IMR-90 (cell line): ENCODE data around the gene LTO1. TPM values are rescaled to one million over a fixed set of nuclear protein-coding genes. Genes with fewer than 3 reads are reported as not detected.
A peak's percentile ranks its signal among the peaks of the same experiment; 100 is the strongest.
"Not testable (repeated sequence)": the region's sequence is repeated elsewhere in the genome, so short reads cannot be mapped to it uniquely, and the experiment has no call there.

Source experiments
- ATAC-seq: fragments of 200-7000 bp; cut with Tn5 transposase; 2 replicates; pipeline ENCODE4 v1.9.1; 2020; ENCODE audit warnings: low read depth, mild to moderate bottlenecking, moderate library complexity
- BruUV-seq: library from RNA; stranded (reverse); fragments of 400-500 nt; replicated peaks from 2 replicates; lab custom pipeline; 2021; lab: Mats Ljungman, UMichigan
- CTCF ChIA-PET: fragments of 300-600 bp; formaldehyde crosslinking; extraction: SDS; loops from one replicate; lab custom pipeline; 2021; ENCODE audit warnings: antibody characterized with exemption; lab: Yijun Ruan, JAX
- POLR2A ChIA-PET: fragments of 300-600 bp; sonication (Branson Sonifier 250); formaldehyde crosslinking; loops from one replicate; lab custom pipeline; 2022; ENCODE audit warnings: antibody characterized with exemption; ENCODE audit not compliant: unreplicated experiment; lab: Charles Lee
- DNase-seq: peaks from one replicate; pipeline ENCODE4 v3.0.0; 2013
- H2AFZ ChIP-seq: replicated peaks from 2 replicates; pipeline ENCODE3; 2013; ENCODE audit warnings: low read length, mild to moderate bottlenecking; ENCODE audit not compliant: poor library complexity
- H2AK5ac ChIP-seq: 2 replicates; pipeline ENCODE4 v1.6.1; 2013; ENCODE audit warnings: low read depth, low read length, inconsistent platforms
- H2AK9ac ChIP-seq: replicated peaks from 2 replicates; pipeline ENCODE3; 2013; ENCODE audit warnings: mild to moderate bottlenecking, low read depth, low read length, moderate library complexity; ENCODE audit not compliant: poor library complexity
- H2BK120ac ChIP-seq: 2 replicates; pipeline ENCODE4 v1.6.1; 2013; ENCODE audit warnings: low read depth, low read length, inconsistent platforms
- H2BK15ac ChIP-seq: 3 replicates; pipeline ENCODE4 v1.6.1; 2013; ENCODE audit warnings: low read depth, low read length, inconsistent platforms
- H2BK20ac ChIP-seq: 2 replicates; pipeline ENCODE4 v1.6.1; 2013; ENCODE audit warnings: low read depth, mild to moderate bottlenecking, inconsistent platforms, low read length, moderate library complexity
- H2BK5ac ChIP-seq: 2 replicates; pipeline ENCODE4 v1.6.1; 2013; ENCODE audit warnings: mild to moderate bottlenecking, low read depth, low read length, inconsistent platforms; ENCODE audit not compliant: poor library complexity, severe bottlenecking
- H3K14ac ChIP-seq: replicated peaks from 2 replicates; pipeline ENCODE4 v1.6.1; 2013; ENCODE audit warnings: low read depth, low read length, inconsistent platforms
- H3K18ac ChIP-seq: 2 replicates; pipeline ENCODE4 v1.6.1; 2013; ENCODE audit warnings: low read depth, low read length, control low read depth
- H3K23ac ChIP-seq: 2 replicates; pipeline ENCODE4 v1.6.1; 2013; ENCODE audit warnings: low read depth, low read length, inconsistent platforms
- H3K27ac ChIP-seq: 2 replicates; pipeline ENCODE4 v1.5.1; 2013; ENCODE audit warnings: mild to moderate bottlenecking, control low read depth, low read length; ENCODE audit not compliant: insufficient read depth
- H3K27me3 ChIP-seq: 2 replicates; pipeline ENCODE4 v1.6.1; 2013; ENCODE audit warnings: low read length; ENCODE audit not compliant: control insufficient read depth, insufficient read depth
- H3K36me3 ChIP-seq: 2 replicates; pipeline ENCODE4 v1.6.1; 2013; ENCODE audit warnings: low read length, mixed read lengths; ENCODE audit not compliant: control insufficient read depth, insufficient read depth
- H3K4ac ChIP-seq: 2 replicates; pipeline ENCODE4 v1.6.1; 2013; ENCODE audit warnings: low read depth, low read length, inconsistent platforms
- H3K4me1 ChIP-seq: 2 replicates; pipeline ENCODE4 v1.6.1; 2013; ENCODE audit warnings: low read length, mixed read lengths; ENCODE audit not compliant: control insufficient read depth, insufficient read depth
- H3K4me2 ChIP-seq: 2 replicates; pipeline ENCODE4 v1.6.1; 2013; ENCODE audit warnings: low read depth, mild to moderate bottlenecking, control low read depth, low read length, moderate library complexity
- H3K4me3 ChIP-seq: 2 replicates; pipeline ENCODE4 v1.5.1; 2013; ENCODE audit warnings: low read depth, mild to moderate bottlenecking, control low read depth, low read length, moderate library complexity; ENCODE audit not compliant: insufficient read depth
- H3K56ac ChIP-seq: 2 replicates; pipeline ENCODE4 v1.6.1; 2013; ENCODE audit warnings: low read length, inconsistent platforms; ENCODE audit not compliant: insufficient read depth; ENCODE audit errors: extremely low read depth
- H3K79me1 ChIP-seq, 2 experiments: 2 replicates each; pipeline ENCODE4 v1.6.1; 2013; ENCODE audit warnings: low read length in 2 of 2, inconsistent platforms in 1 of 2, low read depth in 1 of 2
- H3K9ac ChIP-seq: 2 replicates; pipeline ENCODE4 v1.6.1; 2013; ENCODE audit warnings: low read depth, low read length, control low read depth
- H3K9me1 ChIP-seq: 2 replicates; pipeline ENCODE4 v1.6.1; 2013; ENCODE audit warnings: low read length, inconsistent platforms; ENCODE audit not compliant: insufficient read depth
- H3K9me3 ChIP-seq: 2 replicates; pipeline ENCODE4 v1.6.1; 2013; ENCODE audit warnings: low read length; ENCODE audit not compliant: control insufficient read depth, insufficient read depth
- H4K20me1 ChIP-seq: 2 replicates; pipeline ENCODE4 v1.6.1; 2013; ENCODE audit warnings: low read length, inconsistent platforms; ENCODE audit not compliant: insufficient read depth
- H4K5ac ChIP-seq: 2 replicates; pipeline ENCODE4 v1.6.1; 2013; ENCODE audit warnings: mild to moderate bottlenecking, low read depth, low read length, control low read depth
- H4K8ac ChIP-seq, 2 experiments: 2 replicates each; pipeline ENCODE4 v1.6.1; 2013; ENCODE audit warnings: low read depth in 2 of 2, low read length in 2 of 2, control low read depth in 1 of 2, inconsistent platforms in 1 of 2
- H4K91ac ChIP-seq: 2 replicates; pipeline ENCODE4 v1.6.1; 2013; ENCODE audit warnings: low read depth, low read length, inconsistent platforms; ENCODE audit not compliant: insufficient read depth
- FOS ChIP-seq: fragments of 150-350 bp; IDR thresholded peaks from 2 replicates; pipeline ENCODE4 v1.6.1; 2016; ENCODE audit warnings: low read depth, low read length
- NFE2L2 ChIP-seq: fragments of 150-350 bp; IDR thresholded peaks from 2 replicates; pipeline ENCODE4 v1.6.1; 2016; ENCODE audit warnings: low read depth, mild to moderate bottlenecking, low read length
- WGBS, 2 experiments: methylation state at CpG; one replicate each; pipeline versions ENCODE4 v1.1.5 to v1.1.7; 2013; ENCODE audit warnings: missing lambda C conversion rate in 2 of 2; ENCODE audit not compliant: insufficient read length in 1 of 2; ENCODE audit errors: extremely low coverage in 2 of 2; 5-methylcytosine and 5-hydroxymethylcytosine counted together
- dilution Hi-C: fragments of 300-500 bp; cut with HindIII; formaldehyde crosslinking; loops from one replicate; pipeline ENCODE4 v1.14.3; 2018; ENCODE audit warnings: low sequenced_read_pairs; ENCODE audit not compliant: unreplicated experiment
- in situ Hi-C: fragments of 300-500 bp; cut with MboI; formaldehyde crosslinking; loops from 3 replicates; pipeline ENCODE4 v1.14.3; 2019; ENCODE audit warnings: low sequenced_read_pairs, inconsistent platforms, mixed read lengths
- intact Hi-C: fragments of 100-400 bp; cut with micrococcal nuclease; formaldehyde crosslinking; loops from 2 replicates; pipeline ENCODE4 v1.10.0; 2022
- polyA plus RNA-seq, 3 experiments: library from polyadenylated mRNA; depleted of rRNA; stranded (reverse); fragments of >200 nt; gene quantifications; 2 replicates each; pipeline ENCODE4 v1.2.3, GENCODE V29; 2012; ENCODE audit warnings: low replicate concordance in 1 of 3
- total RNA-seq: library from RNA; depleted of rRNA; stranded (reverse); fragments of >200 nt; gene quantifications from 2 replicates; pipeline ENCODE4 v1.2.3, GENCODE V29; 2012

The LTO1 gene
- total and polyA plus RNA-seq, 2 of the 4 experiments (the other 2 are of a cell fraction), result 8.2 to 23.5 TPM

DNA sequence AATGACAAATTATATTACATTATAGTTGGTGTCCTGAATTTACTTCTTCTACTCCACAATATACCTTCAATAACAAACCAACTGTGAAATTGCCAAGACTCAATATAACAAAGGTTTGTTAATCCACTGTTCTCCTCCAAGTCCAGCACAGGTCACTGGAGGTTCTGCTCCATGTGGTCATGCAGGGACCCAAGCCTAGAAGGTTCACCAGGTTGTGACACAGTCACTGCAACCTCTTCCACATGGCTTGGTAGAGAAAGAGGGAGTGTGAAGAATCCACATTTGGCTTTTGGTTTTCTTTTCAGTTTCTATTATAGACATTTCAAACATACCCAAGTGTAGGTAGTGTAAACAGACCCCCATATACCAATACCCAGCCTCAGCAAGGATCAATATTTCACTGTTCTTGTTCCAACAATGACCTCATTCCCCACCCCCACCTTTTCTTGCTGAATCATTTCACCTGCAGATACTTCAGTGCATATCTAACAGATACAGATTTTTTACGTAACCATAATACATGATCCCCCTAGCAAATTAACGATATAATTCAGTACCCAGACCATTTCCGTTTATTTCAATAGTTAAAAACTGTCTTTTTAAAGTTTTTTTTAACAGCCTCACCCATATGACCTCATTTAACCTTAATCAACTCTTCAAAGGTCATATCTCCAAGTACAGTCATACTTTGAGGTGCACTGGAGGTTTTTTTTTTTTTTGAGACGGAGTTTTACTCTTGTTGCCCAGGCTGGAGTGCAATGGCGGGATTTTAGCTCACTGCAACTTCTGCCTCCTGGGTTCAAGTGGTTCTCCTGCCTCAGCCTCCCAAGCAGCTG, 14.5 kb upstream of the LTO1 start (continued):
- TF ChIP-seq FOS, result no peak

DNA sequence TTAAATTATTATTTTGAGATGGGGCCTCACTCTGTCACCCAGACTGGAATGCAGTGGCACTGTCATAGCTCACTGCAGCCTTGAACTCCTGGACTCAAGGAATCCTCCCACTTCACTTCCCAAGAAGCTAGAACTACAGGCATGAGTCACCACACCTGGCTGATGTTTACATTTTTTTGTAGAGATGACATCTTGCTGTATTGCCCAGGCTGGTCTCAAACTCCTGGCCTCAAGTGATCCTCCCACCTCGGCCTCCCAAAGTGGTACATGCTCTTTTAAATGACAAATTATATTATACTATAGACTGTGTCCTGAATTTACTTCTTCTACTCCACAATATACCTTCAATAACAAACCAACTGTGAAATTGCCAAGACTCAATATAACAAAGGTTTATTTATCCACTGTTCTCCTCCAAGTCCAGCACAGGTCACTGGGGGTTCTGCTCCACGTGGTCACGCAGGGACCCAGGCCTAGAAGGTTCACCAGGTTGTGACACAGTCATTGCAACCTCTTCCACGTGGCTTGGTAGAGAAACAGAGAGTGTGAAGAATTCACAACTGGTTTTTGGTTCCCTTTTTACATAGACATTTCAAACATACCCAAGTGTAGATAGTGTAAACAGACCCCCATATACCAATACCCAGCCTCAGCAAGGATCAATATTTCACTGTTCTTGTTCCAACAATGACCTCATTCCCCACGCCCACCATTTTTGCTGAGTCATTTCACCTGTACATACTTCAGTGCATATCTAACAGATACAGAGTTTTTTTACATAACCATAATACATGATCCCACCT, 13.0 kb upstream of the LTO1 start:
- CTCF ChIA-PET, result interaction anchor here (1.2 kb wide), 1 partner anchor 30 kb away, joined by 3 read pairs; no protein-coding TSS in a partner anchor
- dilution Hi-C loops, H2BK120ac ChIP-seq, H3K9me3 ChIP-seq, H4K5ac ChIP-seq, H3K18ac ChIP-seq, H2BK15ac ChIP-seq, intact Hi-C loops, H3K4me2 ChIP-seq, DNase-seq, H2AFZ ChIP-seq, H3K4me3 ChIP-seq, H3K9ac ChIP-seq, BruUV-seq, H3K27me3 ChIP-seq, H3K9me1 ChIP-seq, H3K14ac ChIP-seq, H3K79me1 ChIP-seq, H4K91ac ChIP-seq, ATAC-seq, H3K56ac ChIP-seq, H3K4ac ChIP-seq, POLR2A ChIA-PET, H2BK20ac ChIP-seq, H3K27ac ChIP-seq, H2AK5ac ChIP-seq, H4K8ac ChIP-seq, H2AK9ac ChIP-seq, H3K36me3 ChIP-seq, H2BK5ac ChIP-seq, H4K20me1 ChIP-seq, H3K23ac ChIP-seq, H3K4me1 ChIP-seq: not testable (repeated sequence)
- 50% methylated on average over 1 of the region's 5 CpGs; no CpG with 5 or more reads in 1 of the 2 experiments for WGBS, 2 experiments
- TF ChIP-seq NFE2L2, result peak; percentile 89
- in situ Hi-C loops, result loop anchor here (5.0 kb wide), 2 partner anchors 204 to 509 kb away; no protein-coding TSS in a partner anchor
